Measurements from ENCODE around the gene ECSCR.

Gene ECSCR

GRCh38 chr5:139419226-139420192 lies 43.0 kb downstream of the ECSCR start:
- TF ChIP-seq CTCF (IDR thresholded peaks at IDR 0.05; ENCODE audit: low read depth, low read length), result no peak
- DNase-seq (ENCODE audit: extremely low read depth, low read depth), result no peak

- no peak for DNase-seq (ENCODE audit: extremely low read depth, low read depth)
- TF ChIP-seq CTCF (IDR thresholded peaks at IDR 0.05; ENCODE audit: low read depth, low read length), result no peak
Measured at GRCh38 chr5:139418793-139419192, 43.8 kb downstream of the ECSCR start.

- DNase-seq (ENCODE audit: extremely low read depth, low read depth), result no peak
- no peak for TF ChIP-seq CTCF (IDR thresholded peaks at IDR 0.05; ENCODE audit: low read depth, low read length)
Measured at GRCh38 chr5:139417214-139417613, 45.3 kb downstream of the ECSCR start.

- no peak for TF ChIP-seq CTCF (IDR thresholded peaks at IDR 0.05; ENCODE audit: low read depth, low read length)
- no peak for DNase-seq (ENCODE audit: extremely low read depth, low read depth)
Measured at GRCh38 chr5:139416651-139417050, 45.9 kb downstream of the ECSCR start.

- DNase-seq (ENCODE audit: extremely low read depth, low read depth), result no peak
- TF ChIP-seq CTCF (IDR thresholded peaks at IDR 0.05; ENCODE audit: low read depth, low read length), result no peak
Measured at GRCh38 chr5:139415869-139416268, 46.7 kb downstream of the ECSCR start.

GRCh38 chr5:139415221-139415861 lies 47.2 kb downstream of the ECSCR start:
- DNase-seq (ENCODE audit: extremely low read depth, low read depth), result no peak
- no peak for TF ChIP-seq CTCF (IDR thresholded peaks at IDR 0.05; ENCODE audit: low read depth, low read length)

GRCh38 chr5:139414581-139415130 lies 47.9 kb downstream of the ECSCR start:
- DNase-seq (ENCODE audit: extremely low read depth, low read depth), result no peak
- no peak for TF ChIP-seq CTCF (IDR thresholded peaks at IDR 0.05; ENCODE audit: low read depth, low read length)
